Kidney (tissue), 14 donors: ENCODE data around the gene CIRBP. TPM values are rescaled to one million over a fixed set of nuclear protein-coding genes. Genes with fewer than 3 reads are reported as not detected.
A peak's percentile ranks its signal among the peaks of the same experiment; 100 is the strongest.

Experiments
- DNase-seq, 5 donors: peaks; one replicate each; pipeline ENCODE4 v3.0.0-alpha.2; 2013 to 2020
- FAIRE-seq: peaks from 2 replicates; lab custom pipeline; 2012; peaks lifted over from hg19 to GRCh38; lab: Jason Lieb, UNC
- H3K27ac ChIP-seq, 2 donors: one replicate each; pipeline ENCODE4 v1.7.0; 2013; ENCODE audit warnings: low read depth in 2 of 2, low read length in 2 of 2, inconsistent platforms in 1 of 2
- H3K27me3 ChIP-seq: one replicate; pipeline ENCODE4 v1.7.1; 2013; ENCODE audit warnings: low read length, inconsistent platforms; ENCODE audit not compliant: control insufficient read depth, insufficient read depth
- H3K36me3 ChIP-seq, 3 donors: one replicate each; pipeline versions ENCODE4 v1.7.0 to v1.7.1; 2013; ENCODE audit warnings: low read length in 3 of 3, control low read depth in 1 of 3, inconsistent platforms in 1 of 3; ENCODE audit not compliant: insufficient read depth in 3 of 3, control insufficient read depth in 2 of 3
- H3K4me1 ChIP-seq, 3 donors: one replicate each; pipeline versions ENCODE4 v1.7.0 to v1.7.1; 2013; ENCODE audit warnings: low read length in 3 of 3, inconsistent platforms in 1 of 3, low read depth in 1 of 3; ENCODE audit not compliant: control insufficient read depth in 2 of 3, insufficient read depth in 2 of 3
- H3K4me3 ChIP-seq, 3 donors: one replicate each; pipeline versions ENCODE4 v1.7.0 to v1.8.1; 2013; ENCODE audit warnings: low read length in 3 of 3, control low read depth in 1 of 3, inconsistent platforms in 1 of 3
- H3K9ac ChIP-seq, 3 donors: one replicate each; pipeline versions ENCODE4 v1.7.0 to v1.7.1; 2013; ENCODE audit warnings: low read length in 3 of 3, control low read depth in 1 of 3, inconsistent platforms in 1 of 3
- H3K9me3 ChIP-seq, 3 donors: one replicate each; pipeline versions ENCODE4 v1.7.0 to v1.7.1; 2013; ENCODE audit warnings: low read length in 3 of 3, control low read depth in 1 of 3, inconsistent platforms in 1 of 3; ENCODE audit not compliant: control insufficient read depth in 2 of 3, insufficient read depth in 1 of 3
- CTCF ChIP-seq: IDR thresholded peaks from 3 replicates; pipeline ENCODE4 v1.5.1; 2012; ENCODE audit warnings: mild to moderate bottlenecking, moderate library complexity, borderline replicate concordance; ENCODE audit not compliant: insufficient read depth; ENCODE audit errors: extremely low read depth
- intact Hi-C: fragments of 100-400 bp; cut with DNase I; formaldehyde crosslinking; loops from one replicate; pipeline ENCODE4 v1.11.1; 2022
- polyA plus RNA-seq: library from polyadenylated mRNA; stranded (reverse); fragments of 350-450 nt; fragmentation: Illumina TruSeq; extraction: RNeasy Lipid Tissue Mini Kit (QIAGEN cat#74804); gene quantifications from one replicate; pipeline ENCODE4 v1.2.3, GENCODE V29; 2014; ENCODE audit warnings: low read depth, low replicate concordance; ENCODE audit not compliant: insufficient read depth
- total RNA-seq: library from RNA; stranded (reverse); fragmentation: NEBNext Ultra II Directional; extraction: Animal tissue kit (Norgen Biotek cat#: 25700); gene quantifications from one replicate; pipeline ENCODE4 v1.2.1, GENCODE V29; 2021
- donor health status: control.
- donor health status: control.
- donor health status: control.
- donor health status: control.
- donor health status: control.
- donor health status: DM: yes; HTN: yes; CAD: no.
- donor health status: Normal renal cell carcinoma (clear cell type).

CIRBP gene
- total and polyA plus RNA-seq, 2 donors from 2014 or later: 408 to 533 TPM

GRCh38 chr19:1289686-1290025, 20.5 kb downstream of the CIRBP start:
- H3K4me3 ChIP-seq: no peak overlapping the region
- H3K9me3 ChIP-seq: no peaks in the 10 kb centered on the region
- no peak overlapping the region for H3K27ac ChIP-seq
- no peak overlapping the region for H3K9ac ChIP-seq
- no peak for TF ChIP-seq CTCF
- no peaks in the 10 kb centered on the region for H3K36me3 ChIP-seq
- H3K4me1 ChIP-seq: no peaks in the 10 kb centered on the region
- H3K27me3 ChIP-seq: no peaks in the 10 kb centered on the region
- peak in 1 of 5 donors; percentile 49 for DNase-seq
- intact Hi-C loops: no loop called here
- no peak for FAIRE-seq

- no peak for TF ChIP-seq CTCF
- peak in 1 of 5 donors; percentile 66 for DNase-seq
- no peaks in the 10 kb centered on the region for H3K27me3 ChIP-seq
Observed at GRCh38 chr19:1290196-1290702, 21.1 kb downstream of the CIRBP start.

GRCh38 chr19:1290703-1291651, 21.8 kb downstream of the CIRBP start:
- H3K9me3 ChIP-seq: no peaks in the 10 kb centered on the region
- intact Hi-C loops: no loop called here
- H3K9ac ChIP-seq: no peak overlapping the region
- H3K36me3 ChIP-seq: no peaks in the 10 kb centered on the region
- FAIRE-seq (no peak), DNase-seq (peak in 1 of 5 donors; percentile 75)
- no peaks in the 10 kb centered on the region for H3K27me3 ChIP-seq
- H3K4me3 ChIP-seq: no peak overlapping the region
- no peak for TF ChIP-seq CTCF
- H3K27ac ChIP-seq: no peak overlapping the region
- peaks cover 0 to 3% (median 0%) of the 10 kb centered on the region in 3 donors for H3K4me1 ChIP-seq

More at GRCh38 chr19:1290196-1290702, 21.1 kb downstream of the CIRBP start:
- intact Hi-C loops: no loop called here
- peaks cover 0 to under 1% (median 0%) of the 10 kb centered on the region in 3 donors for H3K4me1 ChIP-seq
- no peaks in the 10 kb centered on the region for H3K36me3 ChIP-seq
- H3K9me3 ChIP-seq: no peaks in the 10 kb centered on the region
- no peak overlapping the region for H3K27ac ChIP-seq
- no peak overlapping the region for H3K9ac ChIP-seq
- H3K4me3 ChIP-seq: no peak overlapping the region
- FAIRE-seq: no peak
